Type B pancreatic cell (in vitro differentiated cells): Measurements from ENCODE around the gene ACSS3. TPM values are rescaled to one million over a fixed set of nuclear protein-coding genes. Genes with fewer than 3 reads are reported as not detected.

Source experiments
- DNase-seq: peaks from one replicate; pipeline ENCODE4 v3.0.0; 2021; ENCODE audit warnings: mixed read lengths; ENCODE audit not compliant: unreplicated experiment; ENCODE audit errors: extremely low spot score
- H3K27ac Mint-ChIP-seq: 2 replicates; pipeline ENCODE4 v1.8.0; 2021; ENCODE audit warnings: mild to moderate bottlenecking, mixed read lengths
- H3K27me3 Mint-ChIP-seq: 2 replicates; pipeline ENCODE4 v1.8.0; 2021; ENCODE audit warnings: mixed read lengths
- H3K36me3 Mint-ChIP-seq: 2 replicates; pipeline ENCODE4 v1.8.0; 2021; ENCODE audit warnings: mixed read lengths
- H3K4me1 Mint-ChIP-seq: one replicate; pipeline ENCODE4 v1.8.0; 2021; ENCODE audit warnings: mixed read lengths; ENCODE audit not compliant: unreplicated experiment
- H3K4me3 Mint-ChIP-seq: 2 replicates; pipeline ENCODE4 v1.8.0; 2021; ENCODE audit warnings: mild to moderate bottlenecking, mixed read lengths
- H3K9me3 Mint-ChIP-seq: 2 replicates; pipeline ENCODE4 v1.8.0; 2021; ENCODE audit warnings: mixed read lengths
- total RNA-seq: library from RNA; stranded (reverse); gene quantifications from 2 replicates; pipeline ENCODE4 v1.2.1, GENCODE V29; 2021; ENCODE audit warnings: low replicate concordance
- TF ChIP-seq, protein P1 (sequence below): fragments of 200-600 bp; sonication (generic); conservative IDR thresholded peaks from 2 replicates; pipeline ENCODE4 v1.5.0; 2021; ENCODE audit warnings: antibody characterized with exemption, mild to moderate bottlenecking

Gene ACSS3
- total RNA-seq, 1 donor from 2014 or later: 28.0 TPM

- Mint-ChIP-seq H3K4me1 (peaks cover 29% of the 10 kb centered on the region), H3K4me3 (no peak overlapping the region), H3K9me3 (no peaks in the 10 kb centered on the region), H3K36me3 (no peaks in the 10 kb centered on the region), H3K27me3 (peaks cover 3% of the 10 kb centered on the region), H3K27ac (no peak overlapping the region)
- TF ChIP-seq, protein P1, sequence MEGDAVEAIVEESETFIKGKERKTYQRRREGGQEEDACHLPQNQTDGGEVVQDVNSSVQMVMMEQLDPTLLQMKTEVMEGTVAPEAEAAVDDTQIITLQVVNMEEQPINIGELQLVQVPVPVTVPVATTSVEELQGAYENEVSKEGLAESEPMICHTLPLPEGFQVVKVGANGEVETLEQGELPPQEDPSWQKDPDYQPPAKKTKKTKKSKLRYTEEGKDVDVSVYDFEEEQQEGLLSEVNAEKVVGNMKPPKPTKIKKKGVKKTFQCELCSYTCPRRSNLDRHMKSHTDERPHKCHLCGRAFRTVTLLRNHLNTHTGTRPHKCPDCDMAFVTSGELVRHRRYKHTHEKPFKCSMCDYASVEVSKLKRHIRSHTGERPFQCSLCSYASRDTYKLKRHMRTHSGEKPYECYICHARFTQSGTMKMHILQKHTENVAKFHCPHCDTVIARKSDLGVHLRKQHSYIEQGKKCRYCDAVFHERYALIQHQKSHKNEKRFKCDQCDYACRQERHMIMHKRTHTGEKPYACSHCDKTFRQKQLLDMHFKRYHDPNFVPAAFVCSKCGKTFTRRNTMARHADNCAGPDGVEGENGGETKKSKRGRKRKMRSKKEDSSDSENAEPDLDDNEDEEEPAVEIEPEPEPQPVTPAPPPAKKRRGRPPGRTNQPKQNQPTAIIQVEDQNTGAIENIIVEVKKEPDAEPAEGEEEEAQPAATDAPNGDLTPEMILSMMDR: no peak
- DNase-seq: no peak
Observed at GRCh38 chr12:81075539-81075938, 2.3 kb upstream of the ACSS3 start.

- peak overlapping the region; percentile 90 for H3K4me3 Mint-ChIP-seq
- no peaks in the 10 kb centered on the region for H3K9me3 Mint-ChIP-seq
- peak overlapping the region; percentile 35 for H3K27ac Mint-ChIP-seq
- peaks cover 32% of the 10 kb centered on the region for H3K4me1 Mint-ChIP-seq
- DNase-seq: no peak
- no peaks in the 10 kb centered on the region for H3K36me3 Mint-ChIP-seq
- TF ChIP-seq, protein P1: no peak
- H3K27me3 Mint-ChIP-seq: peaks cover 3% of the 10 kb centered on the region
Observed at GRCh38 chr12:81077329-81077685, 572 bp upstream of the ACSS3 start.

GRCh38 chr12:81078469-81079196, 754 bp downstream of the ACSS3 start:
- TF ChIP-seq, protein P1: no peak
- DNase-seq: no peak
- Mint-ChIP-seq H3K27ac (peak overlapping the region; percentile 57), H3K4me1 (peaks cover 32% of the 10 kb centered on the region), H3K9me3 (no peaks in the 10 kb centered on the region), H3K4me3 (peak overlapping the region; percentile 90), H3K27me3 (peaks cover 3% of the 10 kb centered on the region), H3K36me3 (no peaks in the 10 kb centered on the region)

DNA sequence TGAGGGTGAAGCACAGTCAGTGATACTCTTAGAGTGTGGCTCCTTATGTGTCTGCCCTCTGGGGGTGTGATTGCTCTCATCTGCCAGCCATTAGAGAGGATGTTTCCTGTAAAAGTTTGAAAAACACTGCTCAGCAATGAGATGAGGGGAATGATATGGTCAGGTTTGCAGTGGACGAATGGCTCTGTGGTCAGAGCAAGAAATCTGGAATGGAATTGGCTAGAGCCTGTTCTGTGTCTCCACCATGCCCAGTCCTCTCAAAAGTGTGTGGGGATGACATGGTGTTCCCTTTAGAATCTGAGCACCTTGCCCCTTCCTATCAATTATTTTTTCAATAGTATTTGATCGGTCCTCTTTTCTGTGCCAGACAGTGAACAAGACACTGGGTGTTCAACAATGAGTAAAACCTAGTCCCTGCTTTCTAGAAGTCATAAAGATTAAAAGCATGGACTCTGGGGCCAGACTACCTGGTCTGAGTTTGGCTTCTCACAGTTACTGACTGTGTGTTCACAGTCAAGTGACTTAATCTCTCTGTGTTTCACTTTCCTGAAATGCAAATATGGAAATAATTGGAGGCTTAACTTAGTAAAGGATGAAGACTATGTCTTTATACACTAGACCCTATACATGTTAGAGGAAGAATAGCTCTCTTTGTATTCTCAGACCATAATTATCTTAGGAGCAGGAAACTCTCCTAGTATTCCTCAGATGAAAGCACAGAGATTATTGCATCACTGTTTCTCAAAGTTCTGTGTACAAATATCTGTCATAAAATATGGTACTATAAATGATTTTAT, 1.6 kb downstream of the ACSS3 start:
- peaks cover 3% of the 10 kb centered on the region for H3K27me3 Mint-ChIP-seq
- no peak for DNase-seq
- peak overlapping the region; percentile 0 for H3K27ac Mint-ChIP-seq
- H3K4me3 Mint-ChIP-seq: peak overlapping the region; percentile 90
- no peaks in the 10 kb centered on the region for H3K9me3 Mint-ChIP-seq
- no peaks in the 10 kb centered on the region for H3K36me3 Mint-ChIP-seq
- H3K4me1 Mint-ChIP-seq: peaks cover 38% of the 10 kb centered on the region
- TF ChIP-seq, protein P1: no peak

DNA sequence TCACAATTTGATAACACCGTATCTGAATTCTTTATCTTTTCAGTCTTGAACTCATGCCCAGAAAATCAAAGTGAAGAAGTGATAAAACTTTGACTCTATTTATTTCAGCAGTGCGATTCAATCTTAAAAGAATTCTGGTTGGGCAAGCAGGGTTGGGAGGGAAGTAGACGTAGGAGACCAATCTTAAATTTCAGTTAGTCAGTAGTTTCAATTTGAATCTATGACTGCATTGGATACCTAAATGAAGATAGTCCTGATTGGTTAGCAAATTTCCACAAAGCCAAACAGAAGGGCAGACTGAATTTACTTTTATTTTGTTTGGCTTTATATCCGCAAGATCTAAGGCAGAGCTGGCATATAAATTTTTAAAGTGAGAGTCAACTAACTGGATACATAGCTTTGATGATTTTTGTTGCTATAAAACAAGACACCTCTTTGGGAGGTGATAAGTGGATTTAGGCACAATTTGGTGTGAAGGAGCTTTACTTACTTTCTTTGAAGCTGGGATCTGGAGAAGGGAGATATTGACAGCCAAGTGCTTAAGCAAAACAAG, 2.6 kb downstream of the ACSS3 start:
- DNase-seq: no peak
- Mint-ChIP-seq H3K36me3 (no peaks in the 10 kb centered on the region), H3K27me3 (peaks cover 3% of the 10 kb centered on the region), H3K9me3 (no peaks in the 10 kb centered on the region), H3K4me1 (peaks cover 48% of the 10 kb centered on the region), H3K27ac (no peak overlapping the region), H3K4me3 (peak overlapping the region; percentile 63)
- TF ChIP-seq, protein P1: no peak
